Thyroid gland (tissue), 4 donors: Measurements from ENCODE around the gene SAT1.

ENCODE experiments used
- CTCF ChIP-seq, 6 experiments: fragments of 200-600 bp in 3 of 6; fragments of 450-650 bp in 3 of 6; sonication (generic) in 3 of 6; IDR thresholded peaks; one replicate each; pipeline ENCODE4 v1.5.1; 2016 to 2019; ENCODE audit warnings: antibody characterized with exemption in 6 of 6, mild to moderate bottlenecking in 2 of 6, inconsistent platforms in 1 of 6, moderate library complexity in 1 of 6
- POLR2A ChIP-seq, 2 donors: fragments of 450-650 bp; IDR thresholded peaks; one replicate each; pipeline ENCODE4 v1.6.1; 2017; ENCODE audit warnings: antibody characterized with exemption in 2 of 2, mild to moderate bottlenecking in 2 of 2, moderate library complexity in 1 of 2

GRCh38 chrX:23802431-23802830 is 19.5 kb downstream of the SAT1 start:
- TF ChIP-seq CTCF (IDR thresholded peaks at IDR 0.05): no peak
- TF ChIP-seq POLR2A (IDR thresholded peaks at IDR 0.05): no peak
